Activated naive CD8-positive, alpha-beta T cell treated with anti-CD3 and anti-CD28 coated beads for 36 hours (primary cell): Measurements from ENCODE around the gene GJB5. TPM values are rescaled to one million over a fixed set of nuclear protein-coding genes. Genes with fewer than 3 reads are reported as not detected.
A peak's percentile ranks its signal among the peaks of the same experiment; 100 is the strongest.
"Not testable (repeated sequence)": the region's sequence is repeated elsewhere in the genome, so short reads cannot be mapped to it uniquely, and the experiment has no call there.

Experiments
- DNase-seq: peaks from one replicate; pipeline ENCODE4 v3.0.0; 2021
- H3K27ac Mint-ChIP-seq: one replicate; pipeline ENCODE4 v1.8.0; 2022; ENCODE audit warnings: mild to moderate bottlenecking, moderate library complexity, mixed read lengths
- H3K27me3 Mint-ChIP-seq: one replicate; pipeline ENCODE4 v1.8.0; 2022; ENCODE audit warnings: mild to moderate bottlenecking, mixed read lengths
- H3K36me3 Mint-ChIP-seq: one replicate; pipeline ENCODE4 v1.8.0; 2021; ENCODE audit warnings: mild to moderate bottlenecking, mixed read lengths
- H3K4me1 Mint-ChIP-seq: one replicate; pipeline ENCODE4 v1.8.0; 2021; ENCODE audit warnings: mixed read lengths
- H3K4me3 Mint-ChIP-seq: one replicate; pipeline ENCODE4 v1.8.0; 2022; ENCODE audit warnings: mild to moderate bottlenecking, moderate library complexity, mixed read lengths
- H3K9me3 Mint-ChIP-seq: one replicate; pipeline ENCODE4 v1.8.0; 2022; ENCODE audit warnings: mixed read lengths
- total RNA-seq, 2 experiments: library from RNA; stranded (reverse); gene quantifications; one replicate each; pipeline ENCODE4 v1.2.3, GENCODE V29; 2021

GJB5 gene
- total RNA-seq, 2 experiments from 2014 or later = not detected

GRCh38 chr1:34736692-34737091 lies 18.2 kb upstream of the GJB5 start:
- Mint-ChIP-seq H3K27me3 (peaks cover 8% of the 10 kb centered on the region), H3K4me1 (no peaks in the 10 kb centered on the region), H3K9me3 (no peaks in the 10 kb centered on the region), H3K36me3 (no peaks in the 10 kb centered on the region), H3K4me3 (no peak overlapping the region), H3K27ac (no peak overlapping the region)
- no peak for DNase-seq

- not testable (repeated sequence) for H3K27me3 Mint-ChIP-seq, H3K4me3 Mint-ChIP-seq, H3K9me3 Mint-ChIP-seq, H3K36me3 Mint-ChIP-seq, H3K4me1 Mint-ChIP-seq, DNase-seq, H3K27ac Mint-ChIP-seq
Observed at GRCh38 chr1:34737236-34737635, 17.6 kb upstream of the GJB5 start.

GRCh38 chr1:34739613-34740012 lies 15.2 kb upstream of the GJB5 start:
- no peaks in the 10 kb centered on the region for H3K9me3 Mint-ChIP-seq
- no peak for DNase-seq
- H3K27ac Mint-ChIP-seq = no peak overlapping the region
- H3K4me1 Mint-ChIP-seq = no peaks in the 10 kb centered on the region
- H3K4me3 Mint-ChIP-seq = no peak overlapping the region
- peaks cover 17% of the 10 kb centered on the region for H3K27me3 Mint-ChIP-seq
- H3K36me3 Mint-ChIP-seq = no peaks in the 10 kb centered on the region

- peaks cover 17% of the 10 kb centered on the region for H3K27me3 Mint-ChIP-seq
- H3K27ac Mint-ChIP-seq = no peak overlapping the region
- H3K4me3 Mint-ChIP-seq = no peak overlapping the region
- H3K9me3 Mint-ChIP-seq = no peaks in the 10 kb centered on the region
- H3K36me3 Mint-ChIP-seq = no peaks in the 10 kb centered on the region
- no peaks in the 10 kb centered on the region for H3K4me1 Mint-ChIP-seq
- no peak for DNase-seq
Observed at GRCh38 chr1:34740161-34740868, 14.5 kb upstream of the GJB5 start.

GRCh38 chr1:34742667-34743270 lies 12.1 kb upstream of the GJB5 start:
- H3K27ac Mint-ChIP-seq = no peak overlapping the region
- H3K27me3 Mint-ChIP-seq = peaks cover 10% of the 10 kb centered on the region
- H3K4me1 Mint-ChIP-seq = no peaks in the 10 kb centered on the region
- H3K9me3 Mint-ChIP-seq = no peaks in the 10 kb centered on the region
- no peak overlapping the region for H3K4me3 Mint-ChIP-seq
- DNase-seq = peak; percentile 83
- H3K36me3 Mint-ChIP-seq = no peaks in the 10 kb centered on the region

- Mint-ChIP-seq H3K27ac (no peak overlapping the region), H3K4me3 (no peak overlapping the region), H3K4me1 (no peaks in the 10 kb centered on the region), H3K36me3 (no peaks in the 10 kb centered on the region), H3K27me3 (peaks cover 15% of the 10 kb centered on the region), H3K9me3 (no peaks in the 10 kb centered on the region)
- DNase-seq = no peak
Observed at GRCh38 chr1:34743775-34744174, 11.1 kb upstream of the GJB5 start.

- Mint-ChIP-seq H3K9me3 (no peaks in the 10 kb centered on the region), H3K27me3 (peaks cover 15% of the 10 kb centered on the region), H3K4me3 (no peak overlapping the region)
Observed at GRCh38 chr1:34744851-34745250, 10.0 kb upstream of the GJB5 start.

GRCh38 chr1:34745666-34746065 lies 9.2 kb upstream of the GJB5 start:
- Mint-ChIP-seq H3K36me3 (no peaks in the 10 kb centered on the region), H3K9me3 (no peaks in the 10 kb centered on the region), H3K4me1 (no peaks in the 10 kb centered on the region), H3K27ac (no peak overlapping the region), H3K4me3 (no peak overlapping the region), H3K27me3 (peaks cover 15% of the 10 kb centered on the region)
- no peak for DNase-seq

More at GRCh38 chr1:34744851-34745250, 10.0 kb upstream of the GJB5 start:
- Mint-ChIP-seq H3K36me3 (no peaks in the 10 kb centered on the region), H3K4me1 (no peaks in the 10 kb centered on the region), H3K27ac (no peak overlapping the region)
- DNase-seq = no peak

GRCh38 chr1:34746101-34746500 lies 8.7 kb upstream of the GJB5 start:
- Mint-ChIP-seq H3K4me1 (no peaks in the 10 kb centered on the region), H3K27me3 (peaks cover 15% of the 10 kb centered on the region), H3K27ac (no peak overlapping the region), H3K36me3 (no peaks in the 10 kb centered on the region), H3K4me3 (no peak overlapping the region), H3K9me3 (no peaks in the 10 kb centered on the region)
- no peak for DNase-seq

- Mint-ChIP-seq H3K4me1 (no peaks in the 10 kb centered on the region), H3K9me3 (no peaks in the 10 kb centered on the region), H3K36me3 (no peaks in the 10 kb centered on the region), H3K27me3 (peaks cover 15% of the 10 kb centered on the region), H3K27ac (no peak overlapping the region), H3K4me3 (no peak overlapping the region)
- DNase-seq = no peak
Observed at GRCh38 chr1:34746785-34747637, 7.8 kb upstream of the GJB5 start.

- Mint-ChIP-seq H3K36me3 (no peaks in the 10 kb centered on the region), H3K27ac (no peak overlapping the region), H3K27me3 (peaks cover 11% of the 10 kb centered on the region), H3K9me3 (no peaks in the 10 kb centered on the region), H3K4me3 (no peak overlapping the region), H3K4me1 (no peaks in the 10 kb centered on the region)
- DNase-seq = no peak
Observed at GRCh38 chr1:34747638-34747941, 7.3 kb upstream of the GJB5 start.

- no peaks in the 10 kb centered on the region for H3K36me3 Mint-ChIP-seq
- peaks cover 6% of the 10 kb centered on the region for H3K27me3 Mint-ChIP-seq
Observed at GRCh38 chr1:34749992-34750391, 4.9 kb upstream of the GJB5 start.

GRCh38 chr1:34750610-34751009 lies 4.2 kb upstream of the GJB5 start:
- H3K36me3 Mint-ChIP-seq = no peaks in the 10 kb centered on the region
- no peak for DNase-seq

More at GRCh38 chr1:34749992-34750391, 4.9 kb upstream of the GJB5 start:
- no peak for DNase-seq
- H3K4me3 Mint-ChIP-seq = no peak overlapping the region
- no peaks in the 10 kb centered on the region for H3K9me3 Mint-ChIP-seq
- H3K27ac Mint-ChIP-seq = no peak overlapping the region
- no peaks in the 10 kb centered on the region for H3K4me1 Mint-ChIP-seq

GRCh38 chr1:34753163-34753562 lies 1.7 kb upstream of the GJB5 start:
- H3K36me3 Mint-ChIP-seq = no peaks in the 10 kb centered on the region
- H3K27me3 Mint-ChIP-seq = peaks cover 1% of the 10 kb centered on the region
- H3K9me3 Mint-ChIP-seq = no peaks in the 10 kb centered on the region
- no peak overlapping the region for H3K4me3 Mint-ChIP-seq
- H3K4me1 Mint-ChIP-seq = no peaks in the 10 kb centered on the region
- no peak overlapping the region for H3K27ac Mint-ChIP-seq
- no peak for DNase-seq

More at GRCh38 chr1:34750610-34751009, 4.2 kb upstream of the GJB5 start:
- peaks cover 6% of the 10 kb centered on the region for H3K27me3 Mint-ChIP-seq
- H3K4me1 Mint-ChIP-seq = no peaks in the 10 kb centered on the region
- H3K27ac Mint-ChIP-seq = no peak overlapping the region
- H3K4me3 Mint-ChIP-seq = no peak overlapping the region
- H3K9me3 Mint-ChIP-seq = no peaks in the 10 kb centered on the region

GRCh38 chr1:34755961-34756360 lies 1.1 kb downstream of the GJB5 start:
- no peak for DNase-seq
- Mint-ChIP-seq H3K27ac (no peak overlapping the region), H3K4me3 (no peak overlapping the region), H3K4me1 (no peaks in the 10 kb centered on the region), H3K36me3 (no peaks in the 10 kb centered on the region), H3K9me3 (no peaks in the 10 kb centered on the region), H3K27me3 (no peaks in the 10 kb centered on the region)
